ENCODE results near the gene KRT3.
"Not testable (repeated sequence)": the region's sequence is repeated elsewhere in the genome, so short reads cannot be mapped to it uniquely, and the experiment has no call there.

The KRT3 gene

DNA sequence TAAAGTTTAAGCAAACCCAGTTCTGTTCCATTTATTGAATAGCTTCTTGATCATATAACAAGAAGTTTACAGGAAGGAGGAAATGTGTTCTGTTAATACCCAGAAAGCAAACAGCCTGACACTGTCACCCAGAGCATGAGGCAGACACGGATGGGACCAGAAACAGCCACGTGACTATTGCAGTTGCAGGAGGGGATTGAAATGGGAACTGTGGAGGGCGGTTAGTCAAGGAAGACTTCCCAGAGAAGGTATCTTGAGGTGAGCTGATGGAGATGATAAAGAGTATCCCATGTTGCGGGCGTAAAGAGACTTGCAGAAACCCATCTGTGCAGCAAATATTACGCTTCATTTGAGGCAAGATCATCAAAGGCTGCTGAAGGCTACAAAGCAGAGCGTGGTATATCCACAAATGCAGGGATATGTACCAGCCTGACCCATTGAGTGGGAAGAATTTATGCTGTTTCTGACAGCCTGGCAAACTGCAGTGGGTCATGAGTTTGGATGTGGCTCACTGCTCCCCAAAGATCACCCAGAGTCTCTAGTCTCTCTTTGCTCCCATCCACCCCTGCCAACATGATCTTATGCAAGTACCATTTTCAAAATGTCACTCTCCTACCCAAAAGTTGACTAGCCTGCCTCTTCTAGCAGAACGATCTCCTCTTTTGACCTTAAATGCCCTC is 39.5 kb downstream of the KRT3 start:
- no peak for DNase-seq

DNA sequence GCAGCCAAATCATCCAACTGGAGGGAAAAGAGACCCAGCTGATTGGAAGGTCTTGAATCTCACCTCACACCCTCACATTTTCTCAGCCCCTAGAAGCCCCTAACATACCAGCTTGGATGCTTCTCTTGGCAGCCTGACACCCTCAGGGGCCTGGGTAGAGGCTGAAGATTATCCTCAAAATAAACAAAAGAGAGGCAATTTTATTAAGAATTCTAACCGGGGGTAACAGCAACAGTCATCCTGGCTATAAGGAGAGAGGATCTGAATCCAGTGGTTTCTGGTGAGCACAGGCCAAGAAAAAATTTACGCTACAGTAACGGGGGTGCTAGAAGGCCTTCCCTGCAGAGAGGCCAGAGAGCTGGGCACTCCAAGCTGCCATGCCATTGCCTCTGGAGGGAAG is 40.4 kb downstream of the KRT3 start:
- no peak for DNase-seq

DNA sequence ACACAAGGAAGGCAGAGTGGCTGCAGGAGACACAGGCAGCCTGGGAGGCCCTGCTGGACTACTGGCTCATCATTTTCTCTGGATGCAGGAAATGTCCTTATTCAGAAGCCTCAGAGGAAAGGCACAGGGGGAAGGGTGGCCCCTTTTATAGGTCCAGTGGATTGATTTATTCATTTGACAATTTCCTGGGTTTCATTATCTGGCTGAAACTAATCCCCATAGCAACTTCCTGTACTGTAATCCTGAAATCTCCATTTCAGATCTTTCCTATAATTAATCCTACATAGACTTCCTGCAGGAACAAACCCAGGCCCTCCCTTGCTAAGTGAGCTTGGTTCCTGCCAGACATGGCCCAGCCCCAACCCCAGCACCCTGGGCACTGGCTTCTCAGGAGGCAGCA is 41.8 kb downstream of the KRT3 start:
- no peak for DNase-seq

DNA sequence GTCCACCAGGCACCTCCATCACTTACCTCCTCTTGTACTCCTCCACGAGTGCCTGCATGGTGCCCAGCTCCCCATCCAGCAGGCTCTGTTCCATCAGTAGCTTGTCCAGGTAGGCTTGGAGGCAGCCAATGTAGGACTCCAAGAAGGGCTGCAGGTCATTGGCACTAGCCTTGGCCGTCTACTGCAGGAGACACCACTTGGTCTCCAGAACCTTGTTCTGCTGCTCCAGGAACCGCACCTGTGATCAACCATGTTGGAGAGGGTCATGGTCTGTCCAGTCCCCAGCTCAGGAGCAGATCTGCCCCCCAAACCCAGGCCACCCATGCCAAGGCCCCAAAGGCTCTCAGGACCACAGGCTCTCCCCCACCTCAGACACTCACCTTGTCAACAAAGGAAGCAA is 42.6 kb downstream of the KRT3 start:
- DNase-seq = no peak

DNA sequence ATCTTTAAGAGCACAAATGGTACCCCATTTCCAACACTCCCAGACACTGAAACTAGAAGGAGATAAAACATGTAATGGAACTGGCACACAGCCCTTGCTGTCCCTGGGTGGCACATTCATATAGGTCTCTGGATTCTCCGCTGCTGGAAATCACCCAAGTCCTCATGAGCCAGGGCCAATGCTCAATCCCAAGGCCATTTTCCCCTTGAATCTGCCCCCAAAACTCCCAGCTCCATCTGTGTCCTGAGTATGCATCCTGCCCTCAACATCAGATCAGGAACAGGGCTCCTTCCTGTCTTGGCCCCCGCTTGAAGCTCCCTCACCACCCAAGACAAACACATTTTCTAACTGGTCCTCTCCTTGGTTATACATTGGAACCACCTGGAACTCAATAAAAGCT is 43.4 kb downstream of the KRT3 start:
- no peak for DNase-seq

DNA sequence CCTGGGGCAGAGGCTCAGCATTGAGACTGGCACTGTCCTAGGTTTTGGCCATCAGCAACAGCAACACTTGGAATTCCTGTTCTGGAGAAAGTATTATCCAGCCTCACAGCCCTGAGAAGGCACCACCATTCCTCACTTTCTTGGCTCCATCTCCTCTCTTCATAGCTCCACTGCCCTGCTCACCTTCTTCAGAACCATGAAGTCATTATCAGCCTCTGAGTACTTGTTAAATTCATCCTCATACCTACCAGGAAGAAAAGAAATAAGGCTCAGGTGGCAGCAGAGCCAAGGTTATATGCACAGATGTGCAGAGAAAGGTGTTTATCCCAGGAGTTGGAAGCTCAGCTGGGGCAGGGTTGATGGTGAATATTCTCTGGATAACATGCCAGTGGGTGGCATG is 44.1 kb downstream of the KRT3 start:
- no peak for DNase-seq

DNA sequence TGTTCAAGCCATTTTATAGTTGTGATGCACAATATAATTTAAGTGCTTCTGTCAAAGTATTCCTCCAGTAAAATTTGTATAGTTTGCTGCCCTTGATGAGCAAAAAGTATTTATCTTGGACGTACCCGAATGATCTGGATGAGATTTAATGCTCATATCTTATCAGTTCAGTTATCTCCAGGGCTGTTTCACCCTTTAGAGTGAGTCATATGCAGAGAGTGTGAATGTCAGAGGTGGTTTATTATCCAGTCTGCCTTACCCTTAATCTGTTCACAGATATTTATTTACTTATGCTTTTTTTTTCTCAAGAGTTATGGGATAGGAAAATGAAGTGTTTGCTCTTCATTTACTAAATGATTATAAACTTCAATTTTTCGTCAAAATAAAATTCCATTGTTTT is 45.4 kb downstream of the KRT3 start:
- DNase-seq = not testable (repeated sequence)

DNA sequence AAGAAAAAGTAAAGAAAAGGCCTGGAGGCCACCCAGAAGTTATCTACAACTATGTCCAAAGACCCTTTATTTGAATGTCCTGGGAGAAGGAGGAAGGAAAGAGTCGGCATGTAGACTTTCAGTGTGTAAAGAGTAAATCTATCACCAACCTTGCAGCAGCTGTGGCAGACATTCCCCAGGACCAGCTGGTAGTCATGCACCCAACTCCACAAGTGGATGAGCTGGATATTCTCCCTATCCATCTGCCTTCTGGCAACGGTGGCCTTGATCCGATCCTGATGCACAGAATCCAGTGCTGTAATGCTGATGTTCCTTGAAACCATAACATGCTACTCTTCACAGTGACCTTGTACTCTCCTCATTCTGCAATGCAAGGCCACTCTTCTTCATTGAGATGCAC is 46.1 kb downstream of the KRT3 start:
- DNase-seq = no peak

DNA sequence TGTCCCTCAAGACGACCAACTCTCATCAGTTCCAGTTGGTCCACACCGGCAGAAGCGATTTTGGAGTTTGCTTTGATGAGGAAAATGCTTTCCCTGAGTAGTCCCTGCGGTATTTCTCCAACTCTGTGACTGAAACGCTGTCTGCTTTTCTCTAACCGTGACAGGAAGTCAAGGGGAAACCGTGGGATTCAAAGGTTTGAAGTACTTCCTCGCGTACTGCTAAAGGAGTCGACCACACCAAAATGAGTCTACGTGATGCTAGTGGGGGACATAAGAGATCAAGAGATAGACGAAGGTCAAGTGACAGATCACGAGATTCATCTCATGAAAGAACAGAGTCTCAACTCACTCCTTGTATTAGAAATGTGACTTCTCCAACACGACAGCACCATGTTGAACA is 47.3 kb downstream of the KRT3 start:
- no peak for DNase-seq

DNA sequence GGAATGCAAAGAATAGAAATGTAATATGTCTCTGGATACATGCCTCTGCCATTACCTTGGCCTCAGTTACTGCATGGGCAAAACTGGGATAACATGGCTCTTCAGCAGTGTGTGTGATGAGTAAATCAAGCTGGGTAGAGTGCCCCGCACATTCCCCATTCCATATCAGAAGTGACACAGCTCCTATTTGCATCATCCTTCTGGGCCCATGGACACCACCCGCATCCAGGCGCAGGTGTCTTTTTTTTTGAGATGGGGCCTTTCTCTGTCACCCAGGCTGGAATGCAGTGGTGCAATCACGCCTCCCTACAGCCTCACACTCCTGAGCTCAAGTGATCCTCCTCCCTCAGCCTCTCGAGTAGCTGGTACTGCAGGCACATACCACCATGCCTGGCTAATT is 50.4 kb downstream of the KRT3 start:
- no peak for DNase-seq

DNA sequence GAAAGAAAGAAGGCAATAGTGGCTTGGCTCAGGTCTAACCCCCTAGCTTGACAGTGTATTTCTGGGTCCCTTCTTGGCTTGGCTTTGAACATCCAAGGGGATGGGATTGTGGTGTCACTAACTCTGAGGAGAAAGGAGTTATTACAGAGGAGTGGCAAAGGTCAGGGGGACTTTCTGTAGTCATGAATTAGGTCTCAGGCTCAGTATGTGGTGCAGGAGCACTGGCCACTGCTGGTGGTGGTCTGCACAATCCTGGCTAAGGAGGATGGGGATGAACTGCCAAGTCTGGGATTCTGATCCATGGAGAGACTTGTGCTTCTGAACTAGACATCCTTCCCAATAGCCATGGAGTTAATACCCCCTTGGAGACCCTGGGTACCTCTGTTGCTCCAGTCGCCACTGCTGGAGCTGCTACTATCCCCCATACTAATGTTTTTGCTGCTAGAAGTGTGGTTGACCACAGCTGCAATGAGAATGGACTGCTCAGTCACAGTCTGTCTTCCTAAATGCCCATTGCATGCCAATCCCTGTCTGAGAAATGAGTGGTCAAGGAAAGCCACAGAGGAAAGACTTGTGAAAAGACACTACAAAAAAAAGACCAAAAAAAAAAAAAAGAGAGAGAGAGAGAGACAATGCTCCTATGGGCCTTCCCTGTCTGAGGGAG is 51.3 kb downstream of the KRT3 start:
- no peak for DNase-seq

DNA sequence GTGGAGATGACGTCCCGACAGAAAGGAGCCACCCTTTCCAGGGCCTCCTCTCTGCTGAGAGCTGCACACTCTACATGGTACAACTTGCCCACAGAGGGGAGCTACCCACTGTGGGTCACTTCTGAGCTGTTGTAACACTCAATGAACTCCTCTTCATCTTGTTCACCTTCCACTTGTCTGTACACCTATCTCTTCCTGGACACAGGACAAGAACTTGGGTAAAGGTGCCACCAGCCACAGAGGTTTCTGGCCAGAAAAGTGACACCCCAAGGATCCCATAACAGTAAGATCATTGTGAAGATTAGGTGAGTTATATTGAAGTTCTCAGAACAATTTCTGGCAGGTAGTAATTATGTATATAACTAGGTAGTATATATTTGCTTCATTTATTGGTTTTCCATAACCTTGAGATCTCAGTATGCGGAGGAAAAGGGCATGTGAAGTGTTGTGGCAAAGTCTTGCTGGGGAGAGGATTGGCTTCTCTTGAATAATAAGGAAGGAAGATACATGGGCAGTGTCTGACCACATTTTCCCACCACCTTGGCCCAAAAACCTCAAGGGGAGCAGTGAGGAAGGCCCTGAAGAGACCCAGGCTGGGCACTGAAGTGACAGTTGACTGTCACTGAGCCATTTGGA is 53.0 kb downstream of the KRT3 start:
- no peak for DNase-seq

DNA sequence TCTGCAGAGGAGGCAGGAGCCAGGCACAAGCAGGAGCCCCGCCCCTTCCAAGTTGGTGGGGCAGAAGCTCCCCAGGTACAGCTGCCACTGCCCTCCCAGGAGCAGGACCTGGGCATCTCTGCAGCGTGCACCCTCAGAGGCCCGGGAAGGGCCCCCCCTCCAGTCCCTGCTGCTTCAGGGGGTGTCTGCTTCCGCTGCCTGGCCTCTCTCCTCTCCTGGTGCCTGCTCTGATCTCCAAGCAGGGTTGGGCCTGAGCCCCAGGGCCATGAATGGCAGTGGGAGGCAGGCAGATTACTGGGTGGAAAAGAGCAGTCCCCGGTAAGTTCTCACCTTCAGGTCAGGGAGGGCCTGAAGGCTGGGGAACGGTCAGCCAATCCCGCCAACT is 53.7 kb downstream of the KRT3 start:
- no peak for DNase-seq

DNA sequence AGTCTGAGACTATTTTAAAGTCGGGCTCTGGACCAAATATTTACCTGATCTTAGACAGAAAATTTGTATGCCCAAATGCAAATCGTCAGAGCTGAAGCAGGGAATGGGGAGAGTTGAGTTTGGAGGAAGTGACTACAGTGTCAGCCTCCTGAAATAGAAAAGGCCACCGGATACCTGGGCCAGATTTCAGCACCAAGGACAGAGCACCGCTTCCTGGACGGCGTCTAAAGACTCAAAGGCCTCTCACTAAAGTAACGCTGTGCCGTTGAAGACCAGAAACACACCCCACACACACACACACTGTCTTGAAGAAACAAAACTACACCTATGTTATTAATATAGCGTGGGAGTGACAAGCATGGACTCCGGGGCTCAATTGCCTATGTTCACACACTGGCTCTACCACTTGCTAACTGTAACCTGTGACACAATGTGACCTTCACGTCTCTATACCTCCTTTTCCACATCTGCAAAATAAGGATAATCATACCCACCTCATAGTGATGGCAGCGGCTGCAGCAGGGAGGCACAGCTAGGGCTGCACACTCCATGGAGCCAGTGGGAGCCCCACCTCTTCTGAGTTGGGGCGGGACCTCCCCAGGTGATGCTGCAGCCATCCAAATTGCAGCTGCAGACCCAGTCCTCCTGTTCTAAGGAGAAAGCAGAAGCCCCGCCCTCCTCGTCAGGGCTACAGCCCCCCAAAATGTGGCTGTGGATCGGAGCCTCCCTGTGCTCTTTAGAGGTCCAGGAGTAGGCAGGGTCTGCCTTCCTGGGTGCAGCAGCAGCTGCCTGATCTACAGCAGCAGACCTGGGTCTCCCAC is 54.3 kb downstream of the KRT3 start:
- DNase-seq = peak; percentile 81

DNA sequence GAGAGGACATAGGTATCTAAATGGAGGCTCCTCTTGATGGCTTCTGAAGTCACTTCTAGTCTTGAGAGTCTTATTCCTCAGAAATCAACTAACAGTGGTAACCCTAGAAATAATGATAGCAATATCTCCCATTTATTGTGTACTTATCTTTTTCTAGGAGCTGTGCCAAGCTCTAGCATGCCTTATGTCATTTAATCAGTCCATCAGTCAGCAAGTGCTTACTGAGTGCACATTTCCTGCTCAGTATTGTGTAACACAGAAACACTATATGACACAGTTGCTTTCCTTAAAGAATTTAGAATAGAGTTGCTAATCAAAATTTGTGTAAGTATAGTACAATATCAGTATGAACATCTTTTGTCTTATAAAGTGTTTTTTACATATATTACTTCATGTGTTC is 55.3 kb downstream of the KRT3 start:
- no peak for DNase-seq

DNA sequence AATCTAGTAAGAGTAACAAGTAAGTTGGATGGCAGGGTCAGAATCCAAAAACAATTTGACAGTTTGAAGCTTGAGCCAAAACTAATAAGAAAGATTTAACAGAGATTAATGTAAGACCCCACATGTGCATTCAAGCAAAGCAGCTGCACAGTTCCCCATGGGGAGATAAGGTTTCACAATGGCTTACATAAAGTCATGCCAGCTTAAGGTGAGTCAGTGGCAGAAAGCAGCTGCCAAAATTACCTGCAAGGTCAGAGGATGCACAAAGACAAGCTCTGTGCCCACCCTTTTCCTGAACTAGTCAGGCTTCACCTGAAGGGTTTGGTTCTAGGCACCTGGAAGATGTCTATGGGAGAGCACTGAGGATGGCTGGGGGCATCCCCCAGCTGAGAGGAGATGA is 56.0 kb downstream of the KRT3 start:
- DNase-seq = no peak
